Measurements from ENCODE around the gene BRAF. TPM values are rescaled to one million over a fixed set of nuclear protein-coding genes. Genes with fewer than 3 reads are reported as not detected.

Gene BRAF
- total RNA-seq, 1 experiment from 2014 or later: 29.7 TPM

DNA sequence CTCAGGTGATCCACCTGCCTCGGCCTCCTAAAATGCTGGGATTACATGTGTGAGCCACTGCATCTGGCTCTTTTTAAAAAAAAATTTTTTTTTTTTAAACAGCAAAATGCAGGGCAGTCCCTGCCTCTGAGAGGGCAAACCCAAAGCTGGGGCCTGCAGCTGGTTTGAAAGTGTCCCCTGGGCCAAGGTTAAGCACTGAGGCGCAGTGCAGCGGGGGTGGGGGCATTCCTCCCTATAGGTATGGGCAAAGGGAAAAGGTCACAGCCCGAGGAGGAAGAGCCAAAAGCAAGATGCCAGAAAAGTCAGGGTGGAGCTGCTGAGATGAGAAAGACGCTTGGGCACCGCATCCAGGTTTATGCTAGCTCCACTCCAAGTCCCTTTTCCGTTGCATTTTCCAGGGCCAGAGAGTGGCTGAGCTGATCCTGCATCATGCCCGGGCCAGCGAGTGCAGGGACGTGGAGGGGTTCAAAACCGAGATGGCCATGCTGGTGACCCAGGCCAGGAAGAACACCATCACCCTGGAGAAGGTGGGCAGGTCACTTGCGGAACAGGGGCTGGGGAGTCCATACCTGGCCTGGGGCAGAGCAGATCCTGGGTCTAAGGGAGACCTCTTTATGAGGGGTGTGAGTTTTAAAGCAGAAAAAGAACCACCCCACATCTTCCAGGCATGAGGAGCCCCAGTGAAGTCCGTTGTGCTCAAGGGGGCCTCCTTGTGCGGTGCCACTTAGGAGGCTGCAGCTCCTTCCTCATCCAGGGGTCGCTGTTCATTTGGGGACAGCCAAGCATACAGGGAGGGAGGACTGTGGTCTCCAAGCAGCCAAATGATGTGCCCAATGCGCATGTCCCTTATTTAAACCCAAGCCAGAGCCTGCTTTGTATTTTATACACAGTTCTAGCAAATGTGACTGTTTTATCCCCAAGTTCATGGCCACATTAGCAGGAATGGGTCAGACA, 235.3 kb downstream of the BRAF start:
- H3K4me3 ChIP-seq (replicated peaks in 1 of 2; ENCODE audit: low read depth in 1 of 2, low read length in 2 of 2): no peak overlapping the region
- RAD21 ChIA-PET (ENCODE audit: low non-redundant PET in 1 of 2, low total read pairs in 2 of 2, uncharacterized antibody in 2 of 2, unreplicated experiment in 2 of 2): no interaction called here
- intact Hi-C loops (cut with micrococcal nuclease): no loop called here
- no peaks in the 10 kb centered on the region for H3K4me1 ChIP-seq (ENCODE audit: control insufficient read depth in 1 of 2, insufficient read depth in 2 of 2, low read length in 2 of 2)
- H4K20me1 ChIP-seq (ENCODE audit: insufficient read depth): no peaks in the 10 kb centered on the region
- no peak overlapping the region for H3K9ac ChIP-seq (ENCODE audit: low read length)
- no peaks in the 10 kb centered on the region for H3K27me3 ChIP-seq (ENCODE audit: insufficient read depth, low read length)
- H3K9me3 ChIP-seq (ENCODE audit: control insufficient read depth in 1 of 2, insufficient read depth in 1 of 2, low read depth in 1 of 2, low read length in 2 of 2): no peaks in the 10 kb centered on the region
- POLR2A ChIA-PET: no interaction called here
- peaks cover 0 to 4% of the 10 kb centered on the region in 2 experiments; a peak in 1 of 4 replicates for H3K36me3 ChIP-seq (ENCODE audit: control insufficient read depth in 1 of 2, insufficient read depth in 2 of 2, low read length in 2 of 2)
- CTCF ChIA-PET: no interaction called here
- H3K79me2 ChIP-seq (ENCODE audit: insufficient read depth, low read length): no peaks in the 10 kb centered on the region
- no TSS peak for BruUV-seq (replicated peaks)
- DNase-seq (ENCODE audit: low read depth, low spot score) (no peak), ATAC-seq (no peak)
- H3K27ac ChIP-seq (ENCODE audit: low read depth, low read length): no peak overlapping the region
- no peaks in the 10 kb centered on the region for H3K9me2 ChIP-seq (ENCODE audit: insufficient read depth)
- H2AFZ ChIP-seq (ENCODE audit: low read depth, low read length, poor library complexity, severe bottlenecking): no peak overlapping the region
- TF ChIP-seq CEBPB (IDR thresholded peaks at IDR 0.05; ENCODE audit: low read depth): no peak
- no peak for TF ChIP-seq MAX (IDR thresholded peaks at IDR 0.05)
- TF ChIP-seq JUND (IDR thresholded peaks at IDR 0.05): no peak
- TF ChIP-seq EGR1 (IDR thresholded peaks at IDR 0.05; ENCODE audit: low read depth): no peak
- no peak for TF ChIP-seq POLR2AphosphoS5 (IDR thresholded peaks at IDR 0.05; ENCODE audit: low read depth, low read length)
- no peak for TF ChIP-seq EZH2phosphoT487 (IDR thresholded peaks at IDR 0.05; ENCODE audit: borderline replicate concordance)
- TF ChIP-seq SIN3A (IDR thresholded peaks at IDR 0.05; ENCODE audit: low read depth): no peak
- TF ChIP-seq ELF1 (IDR thresholded peaks at IDR 0.05; ENCODE audit: borderline replicate concordance, low read depth): no peak
- TF ChIP-seq POLR2A (IDR thresholded peaks at IDR 0.05; ENCODE audit: borderline replicate concordance, extremely low read depth, insufficient read depth, insufficient read length): no peak
- no peak for TF ChIP-seq SP1 (IDR thresholded peaks at IDR 0.05; ENCODE audit: low read depth)
- TF ChIP-seq ZFX (IDR thresholded peaks at IDR 0.05): no peak
- H3K4me2 ChIP-seq (ENCODE audit: low read length): no peak overlapping the region

DNA sequence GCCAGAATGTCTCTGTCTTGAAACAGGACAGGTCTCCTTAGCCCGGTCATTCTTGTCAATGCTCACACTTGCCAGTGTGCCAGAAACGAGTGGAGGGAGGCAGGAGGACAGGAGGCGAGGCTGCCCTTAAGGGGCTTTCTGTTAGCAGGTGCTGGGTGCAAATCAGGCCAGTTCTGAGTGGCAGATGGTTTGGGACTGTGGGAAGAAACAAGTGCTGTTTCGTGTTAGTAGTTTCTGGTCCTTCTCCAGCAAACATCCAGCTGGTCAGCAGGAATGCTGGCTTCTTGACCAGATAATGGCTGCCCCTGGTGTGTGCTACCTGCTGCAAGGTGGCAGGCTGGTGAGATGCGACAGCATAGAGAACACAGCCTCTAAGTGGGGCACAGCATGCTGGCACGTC, 236.4 kb downstream of the BRAF start:
- Histone ChIP-seq H3K27me3 (ENCODE audit: insufficient read depth, low read length) (no peaks in the 10 kb centered on the region), H3K9me3 (ENCODE audit: control insufficient read depth in 1 of 2, insufficient read depth in 1 of 2, low read depth in 1 of 2, low read length in 2 of 2) (no peaks in the 10 kb centered on the region), H3K4me3 (replicated peaks in 1 of 2; ENCODE audit: low read depth in 1 of 2, low read length in 2 of 2) (no peak overlapping the region), H3K79me2 (ENCODE audit: insufficient read depth, low read length) (no peaks in the 10 kb centered on the region), H3K4me1 (ENCODE audit: control insufficient read depth in 1 of 2, insufficient read depth in 2 of 2, low read length in 2 of 2) (no peaks in the 10 kb centered on the region), H4K20me1 (ENCODE audit: insufficient read depth) (no peaks in the 10 kb centered on the region), H3K36me3 (ENCODE audit: control insufficient read depth in 1 of 2, insufficient read depth in 2 of 2, low read length in 2 of 2) (peaks cover 0 to 4% of the 10 kb centered on the region in 2 experiments; a peak in 1 of 4 replicates), H2AFZ (ENCODE audit: low read depth, low read length, poor library complexity, severe bottlenecking) (no peak overlapping the region), H3K9me2 (ENCODE audit: insufficient read depth) (no peaks in the 10 kb centered on the region), H3K27ac (ENCODE audit: low read depth, low read length) (no peak overlapping the region), H3K4me2 (ENCODE audit: low read length) (no peak overlapping the region), H3K9ac (ENCODE audit: low read length) (no peak overlapping the region)
- ChIA-PET RAD21 (ENCODE audit: low non-redundant PET in 1 of 2, low total read pairs in 2 of 2, uncharacterized antibody in 2 of 2, unreplicated experiment in 2 of 2) (no interaction called here), CTCF (no interaction called here), POLR2A (no interaction called here)
- no TSS peak for BruUV-seq (replicated peaks)
- DNase-seq (ENCODE audit: low read depth, low spot score): no peak
- TF ChIP-seq CBX3 (IDR thresholded peaks at IDR 0.05; ENCODE audit: low read depth): no peak
- no peak for ATAC-seq
- intact Hi-C loops (cut with micrococcal nuclease): no loop called here

All from HCT116 (cell line).